Mesodermal cell (in vitro differentiated cells): ENCODE measurements around the gene IL6ST.

Experiments
- H3K27ac ChIP-seq: 2 replicates; pipeline ENCODE4 v1.7.0; 2013; ENCODE audit warnings: mild to moderate bottlenecking, low read depth, low read length, moderate library complexity; ENCODE audit not compliant: severe bottlenecking
- H3K36me3 ChIP-seq: 2 replicates; pipeline ENCODE4 v1.7.1; 2013; ENCODE audit warnings: mild to moderate bottlenecking, low read length, moderate library complexity; ENCODE audit not compliant: control insufficient read depth, insufficient read depth
- H3K4me1 ChIP-seq: one replicate; pipeline ENCODE4 v1.7.1; 2013; ENCODE audit warnings: mild to moderate bottlenecking, low read length; ENCODE audit not compliant: insufficient read depth, control insufficient read depth, poor library complexity, severe bottlenecking
- H3K4me3 ChIP-seq: 2 replicates; pipeline ENCODE4 v1.7.0; 2013; ENCODE audit warnings: low read length, control low read depth, mild to moderate bottlenecking; ENCODE audit not compliant: insufficient read depth, poor library complexity, severe bottlenecking; ENCODE audit errors: extremely low read depth
- H3K9me3 ChIP-seq: 2 replicates; pipeline ENCODE4 v1.7.1; 2013; ENCODE audit warnings: mild to moderate bottlenecking, low read length, moderate library complexity; ENCODE audit not compliant: control insufficient read depth
- WGBS, 2 experiments: methylation state at CpG; one replicate each; pipeline ENCODE4 v1.1.5; 2013; ENCODE audit warnings: missing lambda C conversion rate in 2 of 2; ENCODE audit not compliant: insufficient coverage in 2 of 2; 5-methylcytosine and 5-hydroxymethylcytosine counted together

Gene IL6ST

DNA sequence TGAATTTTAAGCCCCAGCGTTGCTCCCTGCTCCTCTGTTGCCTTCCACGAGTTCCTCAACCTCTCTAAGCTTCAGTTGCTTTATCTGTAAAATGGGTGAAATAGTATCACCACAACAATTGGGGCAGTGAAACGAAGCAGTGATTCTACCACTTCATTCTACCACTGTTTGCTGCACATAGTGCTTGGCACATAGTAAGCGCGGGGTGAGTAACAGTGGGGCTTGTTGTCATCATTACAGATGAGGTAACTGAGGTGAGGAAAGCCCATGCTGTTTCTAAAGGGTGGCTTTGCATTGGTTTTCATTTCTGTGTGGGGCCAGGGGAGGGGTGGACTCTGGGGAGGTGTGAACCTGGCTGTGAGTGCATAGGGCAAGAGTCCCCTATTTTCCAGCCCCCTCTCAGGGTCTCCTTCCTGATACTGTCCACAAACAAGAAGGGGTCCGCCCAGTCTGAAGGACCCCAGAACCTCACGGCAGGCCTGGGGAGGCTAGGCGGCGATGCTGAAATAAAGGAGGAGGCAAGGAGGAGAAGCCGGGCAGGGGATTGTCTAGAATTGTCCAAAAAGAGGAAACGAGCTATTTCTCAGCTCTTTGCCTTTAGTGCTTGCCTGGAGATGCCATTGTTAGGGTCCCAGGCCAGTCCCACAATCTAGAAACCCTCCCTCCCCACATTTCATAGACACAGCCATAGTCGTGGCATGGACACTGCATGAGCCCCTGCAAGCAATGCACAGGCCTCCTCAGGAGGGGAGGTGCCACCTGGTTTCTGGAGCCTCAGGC lies 65.6 kb downstream of the IL6ST start:
- Histone ChIP-seq H3K27ac (no peak overlapping the region), H3K4me1 (no peaks in the 10 kb centered on the region), H3K4me3 (no peak overlapping the region), H3K9me3 (no peaks in the 10 kb centered on the region), H3K36me3 (no peaks in the 10 kb centered on the region)
- 90 to 95% methylated on average over 5 to 7 of the region's 12 CpGs for WGBS, 2 experiments

DNA sequence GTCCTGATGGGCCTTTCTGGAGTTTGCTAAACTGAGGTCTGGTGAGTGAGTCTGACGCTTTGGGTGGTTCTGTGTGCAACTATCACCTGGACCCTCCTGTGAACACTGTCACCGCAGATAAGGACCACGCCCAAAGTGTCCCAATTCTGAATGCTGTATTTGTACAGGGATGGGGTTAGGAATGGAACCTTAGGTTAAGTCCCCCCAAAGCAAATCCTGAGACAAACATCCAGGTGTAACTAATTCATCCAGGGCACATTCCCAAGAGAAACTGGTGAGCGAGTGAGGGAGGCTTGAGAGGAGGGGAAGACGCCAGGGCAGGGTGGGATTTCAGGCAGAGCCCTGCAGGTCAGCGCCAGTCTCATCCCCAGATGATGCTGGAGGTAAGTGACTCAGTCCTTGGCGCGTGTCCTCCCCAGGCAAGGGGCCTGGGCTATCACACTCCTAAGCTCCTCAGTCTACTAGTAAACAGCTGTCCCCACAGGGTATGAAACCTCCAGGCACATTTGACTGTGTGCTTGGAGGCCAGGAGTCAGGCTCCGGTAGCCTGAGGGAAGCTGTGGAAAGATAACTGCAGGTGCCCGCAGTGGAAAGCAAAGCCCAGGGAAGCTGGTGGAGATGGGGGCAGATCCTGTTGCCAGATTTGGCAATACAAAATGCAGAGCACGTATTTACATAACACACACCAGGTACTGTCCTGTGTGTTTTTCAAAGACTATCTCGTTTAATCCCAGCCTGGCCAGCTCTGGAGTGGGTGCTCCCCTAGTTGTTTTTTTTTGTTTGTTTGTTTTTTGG lies 66.7 kb downstream of the IL6ST start:
- peaks cover 6% of the 10 kb centered on the region for H3K4me1 ChIP-seq
- no peak overlapping the region for H3K27ac ChIP-seq
- H3K9me3 ChIP-seq: no peaks in the 10 kb centered on the region
- no peaks in the 10 kb centered on the region for H3K36me3 ChIP-seq
- no peak overlapping the region for H3K4me3 ChIP-seq
- WGBS, 2 experiments: 88 to 96% methylated on average over 4 to 9 of the region's 12 CpGs

GRCh38 chr5:55926476-55926875 lies 68.3 kb downstream of the IL6ST start:
- 92 to 97% methylated on average over 4 of the region's 5 CpGs for WGBS, 2 experiments
- Histone ChIP-seq H3K36me3 (no peaks in the 10 kb centered on the region), H3K27ac (no peak overlapping the region), H3K4me3 (no peak overlapping the region), H3K9me3 (no peaks in the 10 kb centered on the region), H3K4me1 (peaks cover 6% of the 10 kb centered on the region)

DNA sequence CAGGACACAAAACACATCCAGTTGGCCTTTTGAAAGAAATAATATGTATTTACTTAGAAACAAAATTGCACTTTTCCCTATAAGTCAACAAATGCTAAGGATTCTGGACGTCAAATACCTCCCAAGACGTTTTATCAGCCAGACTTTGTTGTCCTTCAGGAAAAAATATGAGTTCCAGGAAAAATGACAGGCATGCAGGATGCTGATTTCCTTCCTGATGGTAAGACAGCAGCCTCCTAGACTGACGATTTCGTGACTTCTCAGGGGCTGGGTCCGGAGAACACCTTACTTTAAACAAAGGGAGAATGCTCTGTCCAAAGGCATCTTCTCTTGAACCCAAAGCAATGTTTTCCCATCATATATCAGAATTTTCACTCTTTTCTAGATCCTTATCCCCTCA lies 69.1 kb downstream of the IL6ST start:
- WGBS, 2 experiments: 85 to 88% methylated on average over 4 of the region's 5 CpGs
- H3K9me3 ChIP-seq: no peaks in the 10 kb centered on the region

DNA sequence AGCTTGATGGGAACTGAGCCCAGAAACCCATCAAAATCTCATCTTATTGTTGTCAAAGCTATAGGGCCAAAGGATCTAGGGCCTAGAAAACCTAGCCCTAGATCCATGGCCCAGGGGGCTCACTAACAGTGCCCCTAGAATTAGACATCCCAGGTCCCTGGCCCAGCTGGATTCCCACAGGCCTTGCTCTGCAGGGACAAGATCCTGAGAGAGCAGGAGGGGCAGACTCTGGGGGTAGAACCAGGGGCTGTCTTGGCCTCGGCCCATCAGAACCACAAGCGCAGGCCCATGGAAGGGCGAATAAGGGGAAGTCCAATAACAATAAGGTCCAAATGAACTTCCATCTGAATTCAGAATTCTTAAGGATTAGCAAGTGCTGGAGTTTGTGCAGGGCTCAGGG lies 69.6 kb downstream of the IL6ST start:
- H3K9me3 ChIP-seq: no peaks in the 10 kb centered on the region
- no peak overlapping the region for H3K27ac ChIP-seq
- peaks cover 6% of the 10 kb centered on the region for H3K4me1 ChIP-seq
- WGBS, 2 experiments: 93 to 100% methylated on average over 3 of the region's 3 CpGs
- H3K4me3 ChIP-seq: no peak overlapping the region
- H3K36me3 ChIP-seq: no peaks in the 10 kb centered on the region

More for the DNA sequence above, 69.1 kb downstream of the IL6ST start:
- Histone ChIP-seq H3K4me3 (no peak overlapping the region), H3K4me1 (peaks cover 6% of the 10 kb centered on the region), H3K36me3 (no peaks in the 10 kb centered on the region), H3K27ac (no peak overlapping the region)

DNA sequence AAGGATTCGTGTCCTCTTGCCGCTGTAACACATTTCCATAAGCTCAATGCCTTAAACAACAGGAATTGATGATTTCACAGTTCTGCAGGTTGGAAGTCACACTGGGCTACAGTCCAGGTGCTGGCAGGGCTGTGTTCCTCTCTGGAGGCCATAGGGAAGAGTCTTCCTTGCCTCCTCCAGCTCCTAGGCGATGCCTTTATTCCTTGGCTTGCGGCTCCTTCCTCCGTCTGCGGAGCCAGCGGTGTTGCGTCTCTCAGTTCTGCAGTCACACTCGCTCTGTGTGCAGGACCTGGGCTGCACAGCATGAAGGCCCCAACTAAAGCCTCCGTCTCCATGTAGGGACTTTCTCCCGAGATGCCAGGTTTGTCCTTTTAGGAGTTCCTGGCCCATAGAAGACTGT lies 70.0 kb downstream of the IL6ST start:
- Histone ChIP-seq H3K27ac (no peak overlapping the region), H3K36me3 (no peaks in the 10 kb centered on the region), H3K4me3 (no peak overlapping the region), H3K9me3 (no peaks in the 10 kb centered on the region), H3K4me1 (peaks cover 6% of the 10 kb centered on the region)
- WGBS, 2 experiments: 94 to 96% methylated on average over 9 to 10 of the region's 11 CpGs

- Histone ChIP-seq H3K4me1 (peaks cover 6% of the 10 kb centered on the region), H3K36me3 (no peaks in the 10 kb centered on the region), H3K4me3 (no peak overlapping the region), H3K9me3 (no peaks in the 10 kb centered on the region), H3K27ac (no peak overlapping the region)
- WGBS, 2 experiments: 92 to 98% methylated on average over 6 to 8 of the region's 9 CpGs
These were observed 70.8 kb downstream of the IL6ST start for GRCh38 chr5:55923865-55924500.

DNA sequence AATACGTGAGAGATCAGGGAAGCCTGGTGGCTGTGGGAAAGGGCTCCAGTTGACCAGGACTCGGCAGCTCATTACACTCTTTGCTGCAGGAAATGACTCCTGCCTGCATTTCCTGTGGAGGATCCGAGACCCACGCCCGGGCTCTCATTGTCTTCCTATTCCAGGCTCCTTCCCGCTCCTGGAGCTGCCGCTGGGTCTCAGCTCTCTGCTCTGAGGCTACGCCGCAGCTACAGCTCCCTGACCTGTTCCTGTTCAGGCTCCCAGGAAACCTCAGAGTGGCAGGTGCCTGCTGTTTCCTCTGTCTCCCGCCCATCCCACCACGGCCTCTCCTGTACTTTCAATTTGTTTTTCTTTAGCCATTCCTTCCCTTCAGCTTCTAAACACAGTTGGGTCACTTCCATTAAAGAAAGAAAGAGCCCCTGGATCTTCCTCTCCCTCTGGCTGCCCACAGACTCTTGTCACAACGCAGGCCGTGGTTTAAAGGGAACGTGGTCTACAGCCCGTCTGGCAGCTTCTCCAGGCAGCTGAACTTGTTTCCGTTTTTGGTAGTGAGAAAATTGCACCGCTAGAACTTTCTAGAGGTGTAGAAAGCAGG lies 71.5 kb downstream of the IL6ST start:
- Histone ChIP-seq H3K4me1 (peaks cover 6% of the 10 kb centered on the region), H3K9me3 (no peaks in the 10 kb centered on the region), H3K4me3 (no peak overlapping the region), H3K27ac (peak overlapping the region; percentile 55), H3K36me3 (no peaks in the 10 kb centered on the region)
- WGBS, 2 experiments: 70 to 73% methylated on average over 14 to 17 of the region's 17 CpGs

- 94 to 96% methylated on average over 4 of the region's 4 CpGs for WGBS, 2 experiments
These were observed 73.1 kb downstream of the IL6ST start for GRCh38 chr5:55921617-55922016.

DNA sequence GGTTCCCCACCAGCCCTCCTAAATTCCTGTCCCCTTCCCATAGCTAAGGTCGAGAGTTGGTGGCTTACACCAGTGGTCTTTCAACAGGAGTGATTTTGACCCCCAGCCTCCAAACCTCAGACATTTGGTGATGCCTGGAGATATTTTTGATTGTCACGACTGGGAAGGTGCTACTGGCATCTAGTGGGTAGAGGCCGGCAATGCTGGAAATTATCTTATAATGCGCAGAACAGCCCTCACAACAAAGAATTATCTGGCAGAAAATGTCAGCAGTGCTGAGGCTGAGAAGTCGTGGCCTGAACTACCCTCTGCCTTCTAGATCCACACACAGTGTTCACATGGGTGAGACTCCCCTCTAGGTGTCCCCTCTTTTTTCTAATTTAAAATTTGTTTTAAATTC lies 74.0 kb downstream of the IL6ST start:
- no peak overlapping the region for H3K4me3 ChIP-seq
- H3K36me3 ChIP-seq: no peaks in the 10 kb centered on the region
- H3K9me3 ChIP-seq: no peaks in the 10 kb centered on the region
- peaks cover 11% of the 10 kb centered on the region for H3K4me1 ChIP-seq
- 87 to 94% methylated on average over 2 to 5 of the region's 5 CpGs for WGBS, 2 experiments
- H3K27ac ChIP-seq: no peak overlapping the region

More at GRCh38 chr5:55921617-55922016, 73.1 kb downstream of the IL6ST start:
- no peak overlapping the region for H3K27ac ChIP-seq
- H3K4me3 ChIP-seq: no peak overlapping the region
- H3K36me3 ChIP-seq: no peaks in the 10 kb centered on the region
- no peaks in the 10 kb centered on the region for H3K9me3 ChIP-seq
- peaks cover 11% of the 10 kb centered on the region for H3K4me1 ChIP-seq
